Activated T-helper 2 cell treated with anti-CD3 and anti-CD28 coated beads, Interferon-gamma antibody, Interleukin-2, Interleukin-4, amounts not matched to agents 10 μg/mL and 5 μg/mL and 100 μg/mL, durations not matched to agents 14 hours and 24 hours and 36 hours (primary cell): Measurements from ENCODE around the gene SLBP. TPM values are rescaled to one million over a fixed set of nuclear protein-coding genes. Genes with fewer than 3 reads are reported as not detected.

Source experiments
- DNase-seq: peaks from one replicate; pipeline ENCODE4 v3.0.0; 2021; ENCODE audit warnings: low spot score
- H3K27ac Mint-ChIP-seq: one replicate; pipeline ENCODE4 v1.8.0; 2021; ENCODE audit warnings: mixed read lengths
- H3K27me3 Mint-ChIP-seq: one replicate; pipeline ENCODE4 v1.8.0; 2021; ENCODE audit warnings: low read depth, mixed read lengths
- H3K36me3 Mint-ChIP-seq: one replicate; pipeline ENCODE4 v1.8.0; 2021; ENCODE audit warnings: low read depth, mixed read lengths
- H3K4me1 Mint-ChIP-seq: one replicate; pipeline ENCODE4 v1.8.0; 2021; ENCODE audit warnings: low read depth, mixed read lengths
- H3K4me3 Mint-ChIP-seq: one replicate; pipeline ENCODE4 v1.8.0; 2021; ENCODE audit warnings: low read depth, mild to moderate bottlenecking, moderate library complexity, mixed read lengths
- H3K9me3 Mint-ChIP-seq: one replicate; pipeline ENCODE4 v1.8.0; 2021; ENCODE audit warnings: mixed read lengths
- intact Hi-C: fragments of 100-400 bp; cut with micrococcal nuclease; formaldehyde crosslinking; loops from one replicate; pipeline ENCODE4 v1.15.1; 2023
- total RNA-seq: library from RNA; stranded (reverse); gene quantifications from 2 replicates; pipeline ENCODE4 v1.2.3, GENCODE V29; 2022

SLBP gene
- total RNA-seq, 1 donor from 2014 or later, result 125 TPM

GRCh38 chr4:1669270-1669669 is 42.8 kb downstream of the SLBP start:
- intact Hi-C loops, result no loop called here
- H3K4me1 Mint-ChIP-seq, result no peaks in the 10 kb centered on the region
- H3K27me3 Mint-ChIP-seq, result no peaks in the 10 kb centered on the region
- no peak for DNase-seq
- H3K9me3 Mint-ChIP-seq, result no peaks in the 10 kb centered on the region
- H3K4me3 Mint-ChIP-seq, result no peak overlapping the region
- H3K27ac Mint-ChIP-seq, result no peak overlapping the region
- no peaks in the 10 kb centered on the region for H3K36me3 Mint-ChIP-seq

- no peaks in the 10 kb centered on the region for H3K9me3 Mint-ChIP-seq
These were observed 43.7 kb downstream of the SLBP start for GRCh38 chr4:1668488-1668840.

GRCh38 chr4:1667273-1667672 is 44.8 kb downstream of the SLBP start:
- Mint-ChIP-seq H3K4me3 (no peak overlapping the region), H3K4me1 (no peaks in the 10 kb centered on the region), H3K9me3 (no peaks in the 10 kb centered on the region), H3K36me3 (no peaks in the 10 kb centered on the region), H3K27ac (no peak overlapping the region), H3K27me3 (no peaks in the 10 kb centered on the region)
- intact Hi-C loops, result no loop called here
- no peak for DNase-seq

More at GRCh38 chr4:1668488-1668840, 43.7 kb downstream of the SLBP start:
- intact Hi-C loops, result no loop called here
- DNase-seq, result no peak
- H3K27me3 Mint-ChIP-seq, result no peaks in the 10 kb centered on the region
- H3K4me1 Mint-ChIP-seq, result no peaks in the 10 kb centered on the region
- H3K27ac Mint-ChIP-seq, result no peak overlapping the region
- no peaks in the 10 kb centered on the region for H3K36me3 Mint-ChIP-seq
- H3K4me3 Mint-ChIP-seq, result no peak overlapping the region

DNA sequence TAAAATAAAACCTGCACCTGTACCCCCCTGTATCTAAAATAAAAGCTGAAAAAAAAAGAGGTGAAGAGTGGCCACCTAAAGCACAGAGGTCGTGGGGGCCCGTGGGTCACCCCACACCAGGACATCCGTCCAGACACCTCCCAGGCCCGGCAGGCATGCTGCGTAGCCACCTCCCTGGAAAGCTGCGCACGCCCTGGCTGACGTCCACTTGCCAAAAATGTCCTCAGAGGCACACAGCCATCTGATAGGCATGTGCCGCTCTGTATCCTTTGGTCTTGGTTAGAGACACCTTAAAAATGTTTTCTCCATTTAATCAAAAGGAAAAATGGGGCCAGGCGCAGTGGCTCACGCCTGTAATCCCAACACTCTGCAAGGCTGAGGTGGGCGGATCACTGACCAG is 45.7 kb downstream of the SLBP start:
- Mint-ChIP-seq H3K36me3 (no peaks in the 10 kb centered on the region), H3K4me1 (no peaks in the 10 kb centered on the region), H3K27ac (no peak overlapping the region), H3K9me3 (no peaks in the 10 kb centered on the region), H3K27me3 (no peaks in the 10 kb centered on the region), H3K4me3 (no peak overlapping the region)
- DNase-seq, result no peak
- intact Hi-C loops, result no loop called here

GRCh38 chr4:1664141-1664540 is 48.0 kb downstream of the SLBP start:
- H3K4me3 Mint-ChIP-seq, result no peak overlapping the region
- H3K36me3 Mint-ChIP-seq, result no peaks in the 10 kb centered on the region
- DNase-seq, result no peak
- intact Hi-C loops, result no loop called here
- no peak overlapping the region for H3K27ac Mint-ChIP-seq
- H3K4me1 Mint-ChIP-seq, result no peaks in the 10 kb centered on the region
- H3K27me3 Mint-ChIP-seq, result no peaks in the 10 kb centered on the region
- H3K9me3 Mint-ChIP-seq, result no peaks in the 10 kb centered on the region

DNA sequence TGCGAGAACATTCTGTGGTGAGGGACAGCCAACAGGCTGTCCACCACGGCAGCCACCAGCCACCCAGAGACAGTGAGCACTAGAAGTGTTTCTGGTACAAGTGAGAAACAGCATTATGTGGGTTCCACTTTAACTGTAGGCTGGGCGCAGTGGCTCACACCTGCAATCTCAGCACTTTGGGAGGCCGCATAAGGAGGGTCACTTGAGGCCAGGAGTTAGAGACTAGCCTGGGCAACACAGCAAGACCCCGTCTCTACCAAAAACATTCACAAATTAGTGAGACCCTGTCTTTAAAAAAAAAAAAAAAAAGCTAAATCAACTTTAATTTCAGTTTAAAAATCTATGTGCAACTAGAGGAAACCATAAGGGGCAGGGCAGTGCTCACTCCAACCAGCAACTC is 48.6 kb downstream of the SLBP start:
- intact Hi-C loops, result no loop called here
- H3K9me3 Mint-ChIP-seq, result no peaks in the 10 kb centered on the region
- no peaks in the 10 kb centered on the region for H3K36me3 Mint-ChIP-seq
- no peaks in the 10 kb centered on the region for H3K27me3 Mint-ChIP-seq
- DNase-seq, result no peak
- no peak overlapping the region for H3K4me3 Mint-ChIP-seq
- no peaks in the 10 kb centered on the region for H3K4me1 Mint-ChIP-seq
- no peak overlapping the region for H3K27ac Mint-ChIP-seq

DNA sequence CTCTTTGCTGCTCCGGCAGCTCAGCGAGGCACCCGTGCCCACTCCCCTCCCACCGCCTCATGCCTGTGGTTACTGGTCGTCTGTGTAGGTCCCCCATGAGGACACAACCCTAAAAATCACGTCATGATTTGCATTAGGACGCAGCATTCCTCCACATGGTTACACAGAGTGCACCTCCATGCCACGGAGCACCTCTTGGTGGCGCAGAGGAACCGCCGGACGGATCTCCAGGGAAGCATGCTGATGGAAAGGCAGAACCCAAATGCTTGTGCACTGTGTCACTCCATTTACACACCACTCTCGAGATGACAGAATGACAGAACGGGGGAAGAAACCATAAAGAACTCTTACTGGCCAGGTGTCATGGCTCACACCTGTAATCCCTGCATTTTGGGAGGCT is 50.4 kb downstream of the SLBP start:
- intact Hi-C loops, result no loop called here

GRCh38 chr4:1660948-1661677 is 51.0 kb downstream of the SLBP start:
- H3K4me1 Mint-ChIP-seq, result no peaks in the 10 kb centered on the region
- intact Hi-C loops, result no loop called here
- H3K27me3 Mint-ChIP-seq, result no peaks in the 10 kb centered on the region
- no peak overlapping the region for H3K27ac Mint-ChIP-seq
- no peaks in the 10 kb centered on the region for H3K36me3 Mint-ChIP-seq
- no peak for DNase-seq
- no peaks in the 10 kb centered on the region for H3K9me3 Mint-ChIP-seq
- no peak overlapping the region for H3K4me3 Mint-ChIP-seq

More for the DNA sequence above, 50.4 kb downstream of the SLBP start:
- Mint-ChIP-seq H3K36me3 (no peaks in the 10 kb centered on the region), H3K9me3 (no peaks in the 10 kb centered on the region), H3K27ac (no peak overlapping the region), H3K4me1 (no peaks in the 10 kb centered on the region), H3K27me3 (no peaks in the 10 kb centered on the region), H3K4me3 (no peak overlapping the region)
- DNase-seq, result no peak

DNA sequence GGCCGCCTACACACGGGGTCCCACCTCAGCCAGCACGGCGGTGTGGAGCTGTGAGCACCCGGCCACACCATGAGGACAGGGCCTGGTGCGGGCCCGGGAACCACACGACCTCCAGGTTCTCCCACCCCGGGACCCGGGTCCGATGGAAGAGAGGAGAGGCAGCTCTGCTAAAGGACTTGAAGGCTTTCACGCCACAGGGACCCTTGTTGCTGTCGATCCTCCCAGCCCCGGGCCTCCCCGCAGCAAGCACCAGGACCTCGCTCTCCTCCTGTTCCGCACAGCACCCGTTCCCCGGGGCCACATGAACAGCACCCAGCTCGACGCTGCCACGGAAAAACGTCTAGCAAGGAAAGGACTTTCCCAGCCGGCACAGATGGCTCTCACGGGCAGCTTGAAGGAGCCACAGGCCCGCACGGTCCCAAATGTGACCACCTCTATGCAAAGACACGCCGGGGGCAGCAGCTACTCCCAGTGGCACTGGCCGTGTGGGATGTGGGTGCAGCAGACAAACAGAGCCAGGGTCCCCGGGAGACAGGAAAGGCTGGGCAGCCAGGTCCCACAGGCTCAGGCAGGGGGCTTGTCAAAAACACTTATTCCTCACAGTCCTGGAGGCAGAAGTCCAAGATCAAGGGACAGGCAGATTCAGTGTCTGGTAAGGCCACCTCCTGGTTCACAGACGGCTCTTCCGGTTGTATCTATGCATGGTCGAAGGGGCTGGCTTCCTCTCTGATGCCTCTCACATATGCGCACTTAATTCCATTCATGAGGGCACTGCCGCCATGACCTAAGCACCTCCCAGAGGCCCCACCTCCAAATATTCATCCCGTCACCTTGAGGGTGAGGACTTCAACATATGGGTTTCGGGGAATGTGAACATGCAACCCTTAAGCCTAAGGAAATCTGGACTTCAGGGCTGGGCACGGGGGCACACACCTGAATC is 52.7 kb downstream of the SLBP start:
- Mint-ChIP-seq H3K9me3 (no peaks in the 10 kb centered on the region), H3K4me3 (no peak overlapping the region), H3K36me3 (no peaks in the 10 kb centered on the region), H3K27me3 (no peaks in the 10 kb centered on the region), H3K4me1 (no peaks in the 10 kb centered on the region), H3K27ac (no peak overlapping the region)
- intact Hi-C loops, result no loop called here
- no peak for DNase-seq

DNA sequence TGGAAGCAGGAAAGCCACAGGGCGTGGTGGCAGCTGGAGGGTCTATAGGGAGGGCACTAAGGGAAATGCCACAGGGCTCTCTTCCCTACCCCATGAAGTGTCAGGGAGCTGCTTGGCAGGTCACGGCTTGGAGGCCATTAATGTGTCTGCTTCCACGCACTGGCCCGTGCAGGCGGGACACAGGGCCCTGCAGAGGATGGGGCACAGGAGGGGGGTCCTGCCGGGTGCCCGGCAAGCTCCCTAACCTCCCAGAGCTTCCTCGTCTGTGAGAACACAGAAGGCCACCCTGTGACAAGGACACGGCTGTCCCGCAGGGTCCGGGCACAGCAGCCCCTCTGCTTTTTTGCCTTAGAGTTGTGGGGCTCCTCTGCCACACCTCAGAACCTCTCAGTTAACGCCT is 53.5 kb downstream of the SLBP start:
- Mint-ChIP-seq H3K27me3 (no peaks in the 10 kb centered on the region), H3K9me3 (no peaks in the 10 kb centered on the region), H3K4me1 (no peaks in the 10 kb centered on the region), H3K4me3 (no peak overlapping the region), H3K27ac (no peak overlapping the region), H3K36me3 (no peaks in the 10 kb centered on the region)
- no peak for DNase-seq
- intact Hi-C loops, result no loop called here

- H3K27me3 Mint-ChIP-seq, result no peaks in the 10 kb centered on the region
- H3K4me3 Mint-ChIP-seq, result no peak overlapping the region
- no peak overlapping the region for H3K27ac Mint-ChIP-seq
- no peaks in the 10 kb centered on the region for H3K9me3 Mint-ChIP-seq
- intact Hi-C loops, result no loop called here
- H3K36me3 Mint-ChIP-seq, result no peaks in the 10 kb centered on the region
- DNase-seq, result no peak
- no peaks in the 10 kb centered on the region for H3K4me1 Mint-ChIP-seq
These were observed 54.0 kb downstream of the SLBP start for GRCh38 chr4:1658146-1658545.

DNA sequence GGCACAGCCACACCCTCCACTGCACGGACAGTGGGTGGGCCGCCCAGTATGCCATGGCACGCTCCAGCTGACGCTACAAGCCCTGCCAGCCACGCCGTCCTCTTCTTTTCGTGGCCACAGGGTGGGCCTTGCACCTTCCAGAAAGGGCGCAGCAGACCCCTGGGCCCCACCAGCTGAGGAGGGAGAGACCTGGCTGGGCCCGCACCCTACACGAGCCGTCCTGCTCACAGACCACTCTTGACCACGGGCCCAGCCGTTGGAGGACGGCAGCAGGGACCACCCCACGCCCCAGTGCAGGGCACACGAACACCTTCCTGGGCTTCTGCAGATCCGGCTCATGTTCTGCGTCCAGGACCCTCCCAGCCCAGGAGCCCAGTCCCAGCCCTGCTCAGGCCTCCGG is 55.1 kb downstream of the SLBP start:
- Mint-ChIP-seq H3K27ac (no peak overlapping the region), H3K36me3 (no peaks in the 10 kb centered on the region), H3K27me3 (no peaks in the 10 kb centered on the region), H3K9me3 (no peaks in the 10 kb centered on the region), H3K4me3 (no peak overlapping the region), H3K4me1 (no peaks in the 10 kb centered on the region)
- intact Hi-C loops, result no loop called here
- DNase-seq, result no peak

DNA sequence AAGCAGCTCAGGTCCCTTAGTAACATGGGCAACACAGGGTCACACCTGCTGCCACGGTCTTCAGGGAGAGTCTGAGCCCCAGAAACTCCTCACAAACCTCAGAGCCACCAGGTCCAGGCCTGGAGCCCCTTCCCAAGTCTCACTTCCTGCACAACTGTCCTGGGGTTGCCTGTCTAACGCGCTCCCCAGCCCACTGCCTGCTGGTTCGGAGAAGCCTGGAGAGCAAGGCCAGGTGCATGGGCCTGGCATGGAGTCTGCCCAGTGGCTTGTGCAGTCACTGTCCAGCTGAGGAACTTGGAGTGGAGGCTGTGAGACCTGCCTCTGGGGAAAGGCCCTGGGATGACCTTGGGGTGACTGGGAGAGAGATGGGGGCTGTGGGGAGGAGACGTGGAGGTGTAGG is 56.0 kb downstream of the SLBP start:
- H3K27me3 Mint-ChIP-seq, result no peaks in the 10 kb centered on the region
- DNase-seq, result no peak
- H3K9me3 Mint-ChIP-seq, result no peaks in the 10 kb centered on the region
- H3K36me3 Mint-ChIP-seq, result no peaks in the 10 kb centered on the region
- no peak overlapping the region for H3K27ac Mint-ChIP-seq
- intact Hi-C loops, result no loop called here
- H3K4me1 Mint-ChIP-seq, result no peaks in the 10 kb centered on the region
- H3K4me3 Mint-ChIP-seq, result no peak overlapping the region
